GM21526 (cell line): ENCODE data around the gene SEC16A.

Experiments used
- ATAC-seq: cut with Tn5 transposase; IDR thresholded peaks from one replicate; pipeline ENCODE4 v1.9.1; 2021; ENCODE audit warnings: moderate library complexity; ENCODE audit not compliant: unreplicated experiment, low FRiP score

SEC16A gene

DNA sequence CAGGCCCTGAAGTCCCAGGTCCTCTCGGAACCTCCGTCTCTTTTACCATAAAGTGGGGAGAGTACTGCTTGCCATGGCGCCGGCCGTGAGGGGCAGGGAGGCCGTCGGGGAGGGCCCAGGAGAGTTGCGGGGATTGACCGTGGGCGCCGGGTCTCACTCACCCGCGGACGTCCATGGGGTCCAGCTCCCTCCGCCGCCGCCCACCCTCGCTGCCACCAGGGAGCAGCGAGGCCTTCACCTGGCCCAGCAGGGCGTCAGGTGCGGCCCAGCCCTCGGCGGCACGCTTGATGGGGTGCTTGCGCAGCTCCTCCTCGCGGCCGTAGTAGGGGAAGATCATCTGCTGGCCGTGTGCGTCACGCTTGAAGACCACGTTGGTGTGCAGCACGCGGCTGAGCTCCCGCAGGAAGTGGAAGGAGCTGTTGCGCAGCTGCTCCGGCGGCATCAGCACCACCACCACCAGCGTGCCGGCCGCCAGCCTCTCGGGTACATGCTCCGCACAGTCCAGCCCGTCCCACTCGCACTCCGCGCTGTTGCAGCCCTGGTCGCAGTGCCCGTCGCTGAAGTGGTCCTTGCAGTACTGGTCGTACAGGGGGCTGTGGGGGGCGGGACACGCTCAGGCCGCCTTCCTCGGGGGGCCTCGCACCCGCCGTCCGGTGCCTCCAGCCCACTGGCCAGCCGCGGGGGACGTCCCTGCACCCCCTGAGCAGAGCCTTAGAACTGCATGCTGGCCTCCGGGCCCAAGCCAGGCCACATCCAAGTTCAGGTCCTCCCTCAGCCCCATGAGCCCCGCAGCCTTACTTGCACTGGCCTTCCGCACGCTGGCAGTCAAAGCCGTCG lies 21.9 kb upstream of the SEC16A start:
- no peak for ATAC-seq

DNA sequence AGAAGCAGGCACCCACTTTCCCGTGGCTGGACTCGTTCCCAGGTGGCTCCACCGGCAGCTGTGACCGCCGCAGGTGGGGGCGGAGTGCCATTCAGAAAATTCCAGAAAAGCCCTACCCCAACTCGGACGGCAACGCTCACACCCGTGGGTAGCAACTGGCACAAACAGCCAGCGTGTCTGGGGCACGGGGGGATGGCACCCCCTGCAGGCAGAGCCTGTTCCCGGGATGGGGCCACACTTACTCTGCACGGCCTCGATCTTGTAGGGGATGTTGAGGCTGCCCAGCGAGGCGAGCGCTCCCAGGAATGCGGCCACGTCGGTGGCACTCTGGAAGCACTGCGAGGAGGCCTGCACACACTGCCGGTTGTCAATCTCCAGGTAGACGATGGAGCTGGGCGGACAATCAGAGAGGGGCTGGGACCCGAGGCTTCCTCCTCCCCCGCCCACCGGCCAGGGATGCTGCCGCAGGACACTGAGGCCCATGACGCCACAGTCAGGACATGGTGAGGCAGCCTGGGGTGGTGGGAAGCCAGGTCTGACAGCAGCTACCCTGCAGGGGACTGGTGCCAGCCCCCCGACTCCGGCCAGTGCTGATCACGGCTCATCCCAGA lies 20.2 kb upstream of the SEC16A start:
- no peak for ATAC-seq

DNA sequence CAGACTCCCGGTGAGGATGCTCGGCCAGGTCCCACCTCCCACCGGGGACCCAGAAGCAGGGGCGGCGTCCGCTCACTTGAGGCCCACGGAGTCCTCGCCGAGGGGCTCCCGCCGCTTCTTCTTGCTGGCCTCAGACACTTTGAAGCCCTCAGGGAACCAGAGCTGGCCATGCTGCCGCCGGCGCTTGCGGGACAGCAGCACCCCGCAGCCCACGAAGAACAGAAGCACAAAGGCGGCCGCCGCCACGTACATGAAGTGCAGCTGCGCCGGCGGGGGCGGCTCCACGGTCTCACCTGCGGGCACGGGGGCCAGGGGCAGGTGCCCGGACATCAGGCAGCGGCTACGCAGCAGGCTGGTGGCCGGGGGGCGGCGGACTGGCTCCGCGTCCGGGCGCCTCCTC lies 19.4 kb upstream of the SEC16A start:
- ATAC-seq: no peak

DNA sequence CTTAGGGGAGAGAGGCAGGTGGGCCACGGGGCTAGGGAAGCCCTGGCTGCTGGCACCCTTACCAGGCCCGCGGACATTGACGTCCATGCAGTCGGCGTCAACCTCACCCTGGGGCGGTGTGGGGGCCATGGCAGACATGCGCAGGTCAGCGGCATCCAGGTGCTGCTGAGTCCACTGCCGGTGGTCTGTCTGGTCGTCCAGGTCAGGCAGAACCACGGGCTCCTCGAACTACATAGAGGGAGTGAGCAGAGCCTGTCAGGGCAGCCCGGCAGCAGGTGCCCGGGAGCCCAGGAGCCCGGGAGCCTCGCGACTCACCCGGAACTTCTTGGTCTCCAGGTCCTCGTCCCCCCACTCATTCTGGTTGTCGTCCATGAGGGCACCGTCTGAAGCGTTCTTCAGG lies 18.8 kb upstream of the SEC16A start:
- no peak for ATAC-seq

DNA sequence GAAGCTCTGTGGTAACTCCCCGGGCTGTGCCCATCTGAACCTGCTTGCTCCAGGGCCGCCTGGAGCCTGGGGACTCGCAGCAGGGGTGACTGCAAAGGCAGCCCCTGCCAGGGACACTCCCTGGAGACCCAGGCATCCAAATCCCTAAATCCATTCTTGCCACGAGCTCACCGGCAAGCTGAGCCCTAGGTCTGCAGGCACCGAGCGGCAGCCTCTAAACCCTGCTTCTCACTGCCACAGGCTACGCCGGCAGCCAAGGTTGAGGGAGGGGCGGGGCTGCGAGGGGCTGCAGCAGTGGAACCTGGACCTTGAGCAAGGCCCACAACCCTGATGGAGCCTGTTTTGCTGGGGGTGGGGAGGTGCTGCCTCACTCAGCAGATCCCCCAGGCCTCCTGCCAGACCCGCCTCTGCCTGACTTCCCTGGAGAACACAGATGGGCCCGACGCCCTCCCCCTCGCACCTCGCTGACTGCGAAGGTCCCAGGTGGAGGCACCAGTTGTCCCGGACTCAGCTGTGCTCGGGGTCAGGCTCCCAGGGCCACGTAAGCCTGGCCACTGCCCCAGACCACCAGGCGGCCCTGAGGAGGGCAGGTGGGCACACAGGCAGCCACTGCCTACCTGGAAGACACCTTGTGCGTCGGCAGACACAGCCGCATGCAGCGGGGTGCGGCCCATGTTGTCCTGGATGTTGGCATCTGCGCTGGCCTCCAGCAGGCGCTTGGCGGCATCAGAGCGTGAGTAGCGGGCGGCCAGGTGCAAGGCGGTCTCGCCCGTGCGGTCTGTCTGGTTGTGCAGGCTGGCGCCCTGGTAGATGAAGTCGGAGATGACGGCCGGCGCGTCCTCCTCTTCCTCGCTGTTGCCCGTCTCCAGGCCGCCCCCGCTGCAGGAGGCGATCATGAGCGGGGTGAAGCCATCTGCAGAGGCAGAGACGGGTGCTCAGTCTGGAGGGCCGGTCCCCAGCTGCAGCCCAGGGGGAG lies 17.4 kb upstream of the SEC16A start:
- no peak for ATAC-seq

DNA sequence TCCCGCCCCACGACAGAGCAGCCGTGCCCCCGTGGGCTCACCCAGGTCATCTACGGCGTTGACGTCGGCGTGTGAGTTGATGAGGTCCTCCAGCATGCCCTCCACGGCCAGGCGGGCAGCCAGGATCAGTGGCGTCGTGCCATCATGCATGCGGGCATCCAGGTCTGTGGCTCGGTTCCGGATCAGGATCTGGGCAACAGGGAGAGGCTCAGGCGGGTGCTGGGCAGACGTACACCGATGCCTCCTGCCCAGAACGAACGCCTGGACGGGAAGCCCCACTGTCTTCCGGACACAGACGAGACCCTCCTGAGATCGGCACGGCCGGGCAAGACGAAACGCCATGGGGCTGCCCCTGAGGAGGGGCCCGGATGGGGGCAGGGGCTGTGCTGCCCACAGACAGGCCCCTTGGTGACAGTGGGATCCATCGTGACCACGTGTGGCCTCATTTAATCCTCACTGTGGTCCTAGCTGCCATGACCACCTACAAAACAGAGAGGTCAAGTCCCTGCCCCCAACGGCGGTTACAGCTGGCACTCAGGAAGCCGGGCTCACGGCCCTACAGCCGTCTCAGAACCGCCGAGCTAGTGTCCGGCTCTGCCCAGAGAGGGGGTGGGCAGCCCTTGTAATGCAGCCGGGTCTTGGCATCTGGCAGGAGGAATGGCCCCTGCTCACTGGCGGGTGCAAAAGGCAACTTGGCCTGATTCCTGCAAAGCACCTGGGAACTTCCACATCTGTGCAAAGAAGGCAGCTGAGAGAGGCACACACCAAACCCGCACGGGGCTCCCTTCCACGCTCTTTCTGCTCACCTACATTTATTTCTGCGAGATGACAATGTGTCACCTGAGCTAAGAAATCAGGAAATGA lies 16.5 kb upstream of the SEC16A start:
- ATAC-seq: no peak

DNA sequence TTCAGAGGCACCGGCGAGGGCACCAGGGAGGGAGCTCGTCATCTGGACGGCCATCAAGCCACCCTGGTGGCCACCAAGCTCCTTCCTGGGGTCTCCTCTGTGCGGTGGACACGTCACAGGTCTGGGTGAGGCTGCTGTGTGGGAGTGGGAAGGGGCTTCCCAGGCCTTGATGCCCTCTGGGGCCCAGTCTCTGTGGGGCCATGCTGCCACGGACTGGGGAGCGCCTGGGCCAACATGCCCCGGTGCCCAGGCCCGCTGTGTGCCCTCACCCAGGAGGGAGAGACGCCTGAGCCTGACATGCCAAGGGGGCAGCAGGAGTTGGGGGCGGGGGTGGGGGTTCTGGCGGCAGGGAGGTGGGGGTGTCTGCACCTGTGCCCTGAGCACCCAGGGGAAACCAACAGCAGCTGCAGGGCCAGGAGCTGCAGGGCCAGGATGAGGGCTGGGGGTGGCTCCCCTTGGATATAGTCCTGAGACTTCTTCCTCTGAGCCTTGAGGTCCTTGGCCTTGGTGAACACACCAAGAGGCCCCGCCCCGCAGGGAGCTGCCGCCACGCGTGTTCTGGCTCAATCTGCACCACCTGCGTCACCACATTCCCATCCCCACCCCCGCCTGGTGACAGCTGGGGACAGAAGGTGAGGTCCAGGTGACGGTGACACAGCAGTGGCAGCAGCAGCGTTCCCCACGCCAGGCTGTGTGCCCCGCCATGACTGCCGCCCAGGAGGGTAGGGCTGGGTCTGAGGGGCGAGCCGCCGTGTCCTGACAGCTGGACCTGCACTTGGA lies 15.3 kb upstream of the SEC16A start:
- no peak for ATAC-seq

DNA sequence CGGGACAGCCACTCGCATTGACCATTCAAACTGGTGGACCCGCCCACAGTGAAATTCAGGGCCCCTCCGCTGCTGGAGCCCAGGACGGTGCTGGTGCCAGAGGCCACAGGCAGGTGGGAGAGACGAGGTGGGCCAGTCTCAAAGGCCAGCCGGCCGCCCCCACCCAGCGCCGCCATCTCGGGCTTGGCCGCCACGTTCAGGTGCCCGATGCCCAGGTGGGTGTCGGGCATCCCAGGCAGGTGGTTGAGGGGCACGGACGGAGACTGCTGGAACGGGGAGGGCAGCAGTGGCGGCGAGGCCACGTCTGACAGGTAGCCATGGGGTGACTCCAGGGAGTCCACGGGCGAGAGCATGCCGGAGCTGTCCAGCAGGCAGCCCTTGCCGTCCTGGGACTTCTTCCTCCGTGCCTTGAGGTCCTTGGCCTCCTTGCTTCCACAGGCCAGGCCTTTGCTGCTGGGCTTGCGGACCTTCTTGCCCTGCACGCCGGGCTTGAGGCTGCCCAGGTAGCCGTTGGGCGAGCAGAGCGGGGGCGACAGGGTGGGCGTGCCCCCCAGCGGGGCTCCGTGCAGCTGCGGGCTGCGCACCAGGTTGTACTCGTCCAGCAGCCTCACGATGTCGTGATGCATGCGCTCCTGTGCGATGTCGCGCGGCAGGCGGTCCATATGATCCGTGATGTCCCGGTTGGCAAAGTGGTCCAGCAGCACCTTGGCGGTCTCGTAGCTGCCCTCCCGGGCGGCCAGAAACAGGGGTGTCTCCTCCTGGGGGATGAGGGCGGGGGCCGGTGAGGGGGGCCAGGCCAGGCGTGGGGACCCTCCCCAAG lies 14.2 kb upstream of the SEC16A start:
- no peak for ATAC-seq

DNA sequence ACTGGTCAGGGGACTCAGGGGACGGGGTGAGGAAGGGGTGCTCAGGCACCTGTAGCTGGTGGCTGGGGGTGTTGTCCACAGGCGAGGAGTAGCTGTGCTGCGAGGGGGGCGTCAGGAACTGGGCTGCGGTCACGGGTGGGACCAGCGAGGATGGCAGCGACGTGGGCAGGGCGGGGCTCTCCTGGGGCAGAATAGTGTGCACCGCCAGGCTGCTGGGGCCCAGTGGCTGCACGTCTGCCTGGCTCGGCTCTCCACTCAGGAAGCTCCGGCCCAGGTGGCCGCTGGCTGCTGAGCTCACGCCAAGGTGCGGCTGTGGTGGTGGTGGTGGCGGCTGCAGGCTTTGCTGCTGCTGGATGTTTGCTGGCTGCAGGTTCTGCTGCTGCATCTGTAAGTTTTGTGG lies 13.3 kb upstream of the SEC16A start:
- ATAC-seq: no peak

DNA sequence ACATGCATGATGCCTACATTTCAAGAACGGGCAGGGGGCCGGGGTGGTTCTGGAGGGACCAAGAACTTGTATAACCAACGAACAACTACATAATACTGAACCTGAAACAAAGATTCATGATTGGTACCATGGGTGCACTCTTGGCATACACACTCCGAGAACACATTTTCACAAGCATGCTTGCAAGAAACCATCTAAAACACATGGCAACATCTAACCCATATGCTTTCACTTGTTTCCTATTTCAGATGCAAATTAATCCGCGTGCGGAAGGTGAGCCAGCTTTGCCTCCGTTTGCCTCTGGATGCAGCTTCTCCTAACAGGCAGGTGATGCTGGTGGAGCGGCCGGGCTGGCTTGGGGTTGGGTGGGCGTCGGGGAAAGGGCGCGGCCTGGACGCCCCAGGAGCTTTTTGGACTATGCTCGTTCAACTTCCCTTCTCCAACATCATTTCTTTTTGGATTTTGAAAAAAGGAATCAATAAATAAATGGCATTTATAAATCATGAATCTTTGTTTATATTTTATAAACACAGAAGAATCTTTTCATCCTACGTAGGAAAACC lies 12.5 kb upstream of the SEC16A start:
- ATAC-seq: no peak

DNA sequence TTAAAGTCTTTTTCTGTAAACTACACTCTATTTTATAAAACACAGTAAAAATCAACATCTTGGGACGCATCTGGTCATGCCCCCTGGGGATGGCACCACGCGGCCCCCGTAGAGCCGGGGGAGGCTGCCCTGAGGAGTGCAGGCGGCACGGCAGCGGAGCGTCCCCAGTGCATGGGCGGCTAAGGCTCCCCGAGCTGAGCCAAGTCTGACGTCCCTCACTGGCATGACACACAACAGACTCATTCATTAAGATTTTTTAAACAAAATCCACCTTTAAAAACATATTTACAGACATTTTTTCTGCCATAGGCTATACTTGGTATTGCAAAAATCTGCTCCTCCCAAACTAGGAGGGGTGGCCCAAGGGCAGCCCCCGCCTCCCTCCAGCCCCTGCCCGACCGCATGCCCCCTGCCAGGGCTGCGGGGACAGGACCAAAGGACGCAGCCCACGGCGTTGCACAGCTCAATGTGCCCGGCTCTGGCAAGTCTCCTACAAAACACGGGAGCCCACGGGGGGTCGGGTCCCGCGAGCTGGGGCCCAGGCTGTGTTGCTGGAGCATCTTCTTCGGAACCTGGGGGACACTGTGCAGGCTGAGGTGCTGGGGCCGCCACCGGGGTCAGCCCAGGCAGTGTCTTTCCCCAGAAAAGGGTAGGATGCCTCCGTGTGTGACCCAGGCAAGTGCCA lies 11.8 kb upstream of the SEC16A start:
- ATAC-seq: no peak

DNA sequence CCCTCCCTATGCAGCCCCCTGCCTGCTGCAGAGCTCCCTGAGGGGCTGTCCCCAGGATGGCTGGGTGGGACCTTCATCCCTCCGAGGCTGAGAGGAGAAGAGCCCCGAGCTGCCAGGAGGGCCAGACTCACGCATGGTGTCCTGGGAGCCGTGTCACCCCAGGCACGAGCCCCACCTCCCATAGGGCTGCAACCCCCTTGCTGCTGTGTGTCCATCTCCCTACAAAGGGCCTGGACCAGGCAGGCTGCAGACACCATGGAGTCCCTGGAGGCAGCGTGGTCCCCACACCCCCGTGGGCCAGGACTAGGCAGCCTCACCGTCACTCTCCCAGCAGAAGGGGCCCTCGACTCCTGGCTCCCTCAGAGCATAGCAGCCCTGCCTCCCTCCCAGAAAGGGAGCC lies 11.2 kb upstream of the SEC16A start:
- no peak for ATAC-seq

DNA sequence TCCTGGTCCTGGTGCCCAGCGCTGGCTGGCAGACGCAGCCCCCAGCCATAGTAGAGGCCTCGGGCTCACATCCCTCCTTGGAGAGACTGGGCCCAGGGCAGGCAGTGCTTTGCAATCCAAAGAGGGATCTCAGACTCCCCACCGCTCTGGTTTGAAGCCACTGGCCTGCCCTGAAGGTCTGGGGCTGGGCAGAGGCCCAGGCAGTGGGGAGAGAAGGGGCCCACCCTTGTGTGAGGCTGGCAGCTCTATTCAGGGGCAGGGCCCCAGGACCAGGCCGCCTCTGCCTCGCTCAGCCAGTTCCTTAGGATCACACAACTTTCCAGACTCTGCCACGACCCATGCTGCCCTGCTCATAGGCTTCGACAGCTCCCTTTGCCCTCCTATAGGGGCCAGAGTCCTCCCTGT lies 10.7 kb upstream of the SEC16A start:
- ATAC-seq: no peak

DNA sequence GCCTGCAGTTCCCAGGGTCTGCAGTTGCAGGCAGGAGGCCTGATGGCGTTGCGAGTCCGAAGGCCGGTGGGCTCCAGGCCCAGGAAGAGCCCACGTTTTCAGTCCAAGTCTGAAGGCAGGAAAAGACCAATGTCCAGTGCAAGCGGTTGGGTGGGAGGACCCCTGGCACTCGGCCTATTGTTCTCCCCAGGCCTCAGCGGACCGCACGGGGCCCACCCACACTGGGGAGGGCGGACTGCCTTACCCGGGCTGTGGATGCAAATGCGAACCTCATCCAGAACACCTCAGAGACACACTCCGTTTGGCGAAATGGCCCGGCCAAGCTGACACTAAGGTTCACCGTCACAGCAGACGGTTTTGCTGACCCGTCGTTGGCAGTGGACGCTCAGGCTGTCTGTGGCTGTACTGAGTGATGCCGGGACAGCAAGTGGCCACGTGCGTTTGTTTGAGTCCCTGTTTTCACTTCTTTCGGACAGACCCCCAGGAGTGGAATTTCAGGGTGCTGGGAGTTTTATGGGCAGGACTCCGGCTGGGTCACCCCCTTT lies 10.2 kb upstream of the SEC16A start:
- no peak for ATAC-seq

DNA sequence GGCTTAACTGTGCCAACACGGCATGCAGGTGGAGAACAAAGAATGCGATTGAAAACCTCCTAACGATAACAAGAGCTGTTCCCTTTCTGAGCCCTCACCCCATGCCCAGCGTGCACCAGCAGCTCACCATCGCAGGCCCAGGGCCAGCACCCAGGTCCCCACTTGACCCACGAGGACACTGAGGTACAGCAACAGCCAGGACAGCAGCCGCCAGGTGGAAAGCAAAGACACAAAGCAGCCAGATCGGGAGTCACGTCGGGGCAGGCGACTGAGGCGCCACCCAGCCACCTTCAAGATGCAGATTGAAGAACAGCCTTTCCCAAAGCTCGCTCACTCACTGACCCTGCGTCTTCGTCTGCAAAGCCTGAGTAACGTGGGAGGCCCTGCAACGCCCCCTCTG lies 6.9 kb upstream of the SEC16A start:
- no peak for ATAC-seq

DNA sequence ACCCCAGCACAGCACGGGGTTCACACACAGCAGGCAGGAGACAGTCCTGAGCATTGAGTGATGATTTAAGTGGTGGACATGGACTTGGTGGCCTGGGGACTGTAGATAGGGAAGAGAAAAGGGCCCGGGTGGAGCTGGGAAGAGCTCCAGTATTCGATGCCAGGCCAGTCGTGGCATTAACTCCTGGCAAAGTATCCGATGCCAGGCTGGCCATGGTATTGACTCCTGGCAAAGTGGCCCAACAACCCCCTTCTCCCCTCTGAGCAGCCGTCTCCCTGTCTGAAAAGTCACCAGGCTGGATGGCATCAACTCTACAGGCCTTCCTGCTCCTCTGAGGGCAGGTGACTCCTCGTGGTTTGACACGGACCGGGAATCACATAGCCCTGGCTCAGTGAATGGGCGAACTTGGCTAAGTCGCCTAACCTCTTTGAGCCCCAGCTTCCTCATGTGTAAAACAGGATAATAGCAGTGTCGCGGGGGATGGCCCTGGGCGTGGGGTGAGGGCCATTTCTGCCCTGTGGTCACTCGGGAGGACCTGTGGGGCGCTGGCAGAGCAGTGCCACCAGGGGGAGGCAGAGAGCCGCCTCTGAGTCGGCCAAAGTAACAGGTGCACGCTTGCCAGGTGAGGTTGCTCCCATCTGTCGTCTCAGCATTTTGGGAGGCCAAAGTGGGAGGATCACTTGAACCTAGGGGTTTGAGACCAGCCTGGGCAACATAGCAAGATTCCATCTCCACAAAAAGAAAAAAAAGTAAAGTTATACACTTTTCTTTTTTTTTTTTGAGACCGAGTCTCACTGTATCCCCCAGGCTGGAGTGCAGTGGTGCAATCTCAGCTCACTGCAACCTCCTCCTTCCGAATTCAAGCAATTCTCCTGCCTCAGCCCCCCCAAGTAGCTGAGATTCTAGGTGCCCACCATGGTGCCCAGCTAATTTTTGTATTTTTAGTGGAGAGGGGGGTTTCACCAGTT lies 5.7 kb upstream of the SEC16A start:
- no peak for ATAC-seq
